HCEC 1CT (cell line): ENCODE results near the gene FADS2.
"Not testable (repeated sequence)": the region's sequence is repeated elsewhere in the genome, so short reads cannot be mapped to it uniquely, and the experiment has no call there.

Experiments
- DNase-seq: peaks from one replicate; pipeline ENCODE4 v3.0.0-alpha.2; 2017

The FADS2 gene

DNA sequence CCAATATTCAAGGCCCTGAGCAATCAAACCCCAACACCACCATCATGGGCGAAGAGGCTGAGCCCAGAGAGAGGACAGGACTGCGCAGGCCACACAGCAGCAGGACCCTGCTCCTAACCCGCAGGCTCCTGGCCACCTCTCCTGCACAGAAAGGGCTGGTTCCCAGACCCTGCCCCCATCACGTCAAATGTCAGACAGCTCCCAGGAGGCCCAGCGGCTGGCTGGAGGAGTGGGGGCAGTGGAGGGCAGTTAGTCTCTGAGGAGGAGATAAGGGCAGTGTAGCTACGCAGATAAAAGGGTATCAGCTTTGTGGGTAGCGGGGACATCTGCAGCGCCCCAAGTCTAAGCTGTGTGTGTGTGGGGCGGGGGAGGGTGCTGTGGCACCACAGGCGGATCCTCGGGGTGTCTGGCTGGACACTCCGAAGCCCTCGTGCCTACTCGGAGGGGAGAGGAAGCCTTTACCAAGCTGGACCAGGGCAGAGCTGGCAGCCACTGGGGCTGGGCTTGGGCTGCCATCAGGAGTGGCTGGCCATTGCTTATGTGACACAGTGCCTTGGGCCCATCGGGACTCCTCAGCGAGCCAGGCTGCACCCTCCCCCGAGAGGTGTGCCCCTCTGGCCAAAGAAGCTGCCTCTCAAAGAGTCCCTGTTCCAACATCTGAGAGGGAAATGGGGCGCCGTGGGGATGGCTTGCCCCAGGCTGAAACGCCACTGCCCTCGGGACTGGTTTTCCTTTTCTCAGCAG, 41.8 kb downstream of the FADS2 start:
- DNase-seq, result no peak

DNA sequence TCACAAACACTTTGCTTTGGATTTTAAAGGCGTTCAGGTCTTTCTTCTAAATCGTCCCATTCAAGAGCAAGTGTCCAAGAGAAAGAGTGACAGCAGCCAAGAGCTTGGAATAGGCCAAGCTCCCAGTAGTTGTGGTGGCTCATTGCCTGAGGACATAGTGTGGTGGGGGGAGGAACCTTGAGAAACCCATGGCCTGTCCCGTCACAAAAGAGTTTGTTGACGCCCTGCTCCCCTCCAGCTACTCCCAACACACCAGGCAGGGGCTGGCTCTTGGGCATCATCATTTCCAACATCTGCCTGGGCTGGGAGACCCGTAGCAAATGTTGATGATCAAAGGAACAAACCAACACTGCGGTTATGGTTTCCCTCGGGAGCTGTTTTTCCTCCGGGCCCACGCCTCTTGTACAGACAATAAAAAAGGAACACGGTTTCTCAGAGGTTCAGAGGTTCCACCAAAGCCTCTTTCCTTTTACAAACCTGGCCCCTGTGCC, 42.5 kb downstream of the FADS2 start:
- no peak for DNase-seq

DNA sequence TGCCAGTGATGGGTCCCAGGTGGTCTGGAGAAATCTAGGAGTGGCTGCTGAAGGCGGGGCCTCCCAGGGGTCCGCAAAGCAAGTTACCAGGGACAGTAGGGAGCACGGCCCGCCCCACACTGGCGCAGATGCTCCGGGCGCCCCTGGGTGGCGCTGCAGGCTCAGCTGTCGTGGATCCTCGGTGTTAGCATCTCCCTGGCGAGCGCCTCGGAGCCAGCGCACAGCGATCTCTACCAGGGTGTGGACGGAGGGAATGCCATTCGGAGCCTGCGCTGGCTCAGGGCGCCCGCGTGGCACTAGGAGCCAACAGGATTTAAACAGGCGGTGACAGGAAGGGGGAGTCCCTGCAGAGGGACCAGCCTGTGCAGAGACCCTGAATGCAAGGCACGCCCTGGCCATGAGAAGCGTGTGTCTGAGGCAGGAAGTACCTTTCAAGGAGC, 43.1 kb downstream of the FADS2 start:
- peak; percentile 70 for DNase-seq

DNA sequence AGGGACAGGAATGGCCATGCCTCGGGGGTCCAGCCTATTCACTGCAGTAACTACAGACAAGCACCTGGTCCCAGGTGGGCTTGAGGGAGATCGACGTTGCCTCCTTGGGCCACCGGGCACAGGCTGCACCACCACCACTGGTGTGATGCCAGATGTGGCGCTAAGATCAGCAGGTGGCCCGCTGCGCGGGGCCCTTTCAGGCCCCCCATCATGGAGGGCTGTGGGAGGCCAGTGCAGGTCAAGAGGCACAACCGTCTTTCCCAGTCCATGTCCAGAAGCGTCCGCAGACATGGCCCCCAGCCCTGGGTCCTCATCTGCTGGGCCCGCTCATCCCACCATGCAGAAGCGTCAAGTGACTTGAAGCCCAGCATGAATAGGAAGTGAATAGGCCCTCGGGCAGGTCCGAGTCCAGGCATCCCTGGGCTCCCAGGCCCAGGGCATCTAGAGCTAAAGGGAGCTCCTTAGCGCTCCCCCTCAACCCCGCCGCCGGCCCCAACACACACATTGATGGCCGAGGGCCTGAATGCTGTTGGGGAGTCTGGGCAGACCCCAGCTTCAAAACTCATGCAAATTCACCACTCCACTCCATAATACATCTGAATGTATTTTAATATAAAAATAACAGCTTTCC, 45.0 kb downstream of the FADS2 start:
- DNase-seq, result no peak

DNA sequence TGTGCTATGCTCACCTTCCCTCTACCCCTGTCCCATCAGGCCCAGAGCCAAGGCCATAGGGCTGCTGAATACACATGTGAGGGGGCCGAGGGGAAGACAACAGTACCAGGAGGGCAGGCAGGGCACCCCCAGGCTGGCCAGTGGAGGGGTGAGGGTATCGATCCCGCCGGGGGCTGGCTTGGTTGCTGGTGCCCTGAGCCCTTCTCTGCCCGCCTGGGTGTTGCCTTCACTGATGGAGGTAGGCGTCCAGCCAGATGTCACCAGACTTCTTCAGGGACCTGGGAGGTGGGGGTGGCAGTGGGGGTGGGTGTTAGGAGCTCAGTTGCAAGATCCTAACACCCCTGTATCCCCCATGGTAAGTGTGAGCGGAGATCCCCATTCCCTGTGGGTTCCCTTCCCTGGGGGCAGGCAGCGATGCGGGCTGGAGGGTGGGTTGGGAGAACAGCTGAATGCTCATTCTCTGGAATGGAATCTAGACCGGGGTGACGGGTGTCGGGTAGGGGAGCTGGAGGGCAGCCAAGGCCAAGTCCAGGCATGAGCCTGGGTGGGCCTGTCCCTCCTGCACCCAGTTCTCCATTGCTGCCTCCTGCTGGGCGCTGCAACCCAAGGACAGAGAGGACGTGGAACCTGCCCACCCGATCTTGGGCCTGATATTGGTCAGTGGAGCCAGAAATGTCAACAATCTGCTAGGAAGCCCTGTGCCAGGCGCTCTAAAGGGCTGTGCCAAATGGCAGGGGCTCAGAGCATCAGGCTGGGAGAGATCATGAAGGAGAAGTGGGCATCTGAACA, 45.7 kb downstream of the FADS2 start:
- no peak for DNase-seq

DNA sequence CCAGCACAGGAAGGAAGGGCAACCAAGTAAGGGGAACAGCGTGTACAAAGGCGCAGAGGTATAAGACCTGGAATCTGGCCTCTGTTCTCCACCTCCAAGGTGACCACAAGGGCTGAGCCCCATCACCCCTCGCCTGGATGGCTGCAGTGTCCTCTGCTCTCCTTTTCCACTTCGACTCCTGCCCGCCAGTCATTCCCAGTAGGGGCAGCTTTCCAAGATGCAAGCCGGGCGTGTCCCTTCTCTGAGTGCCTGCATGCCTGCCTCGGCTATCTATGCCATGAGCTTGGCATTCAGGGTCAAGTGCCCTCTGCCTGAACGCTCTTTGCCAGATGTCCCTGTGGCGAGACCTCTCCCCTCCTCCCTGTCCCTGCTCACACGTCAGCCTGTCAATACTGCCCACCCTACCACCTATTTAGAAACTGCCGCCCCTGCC, 46.3 kb downstream of the FADS2 start:
- DNase-seq, result no peak

DNA sequence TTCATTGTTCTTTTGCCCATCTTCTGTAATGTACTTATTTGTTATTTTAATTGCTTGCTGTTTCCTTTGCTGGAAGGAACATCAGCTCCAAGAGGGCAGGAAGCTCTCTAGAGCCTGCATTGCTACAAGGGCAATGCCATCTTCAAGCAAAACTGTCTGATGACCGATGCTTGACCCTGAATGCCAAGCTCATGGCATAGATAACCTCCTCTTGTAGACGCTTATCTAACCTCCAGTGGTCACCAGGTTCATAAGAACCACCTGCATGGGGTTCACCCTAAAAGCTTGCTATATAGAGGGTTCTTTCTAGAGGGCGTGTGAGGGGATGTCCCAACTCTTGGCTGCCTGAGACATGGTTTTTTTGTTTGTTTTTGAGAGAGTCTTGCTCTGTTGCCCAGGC, 46.8 kb downstream of the FADS2 start:
- no peak for DNase-seq

DNA sequence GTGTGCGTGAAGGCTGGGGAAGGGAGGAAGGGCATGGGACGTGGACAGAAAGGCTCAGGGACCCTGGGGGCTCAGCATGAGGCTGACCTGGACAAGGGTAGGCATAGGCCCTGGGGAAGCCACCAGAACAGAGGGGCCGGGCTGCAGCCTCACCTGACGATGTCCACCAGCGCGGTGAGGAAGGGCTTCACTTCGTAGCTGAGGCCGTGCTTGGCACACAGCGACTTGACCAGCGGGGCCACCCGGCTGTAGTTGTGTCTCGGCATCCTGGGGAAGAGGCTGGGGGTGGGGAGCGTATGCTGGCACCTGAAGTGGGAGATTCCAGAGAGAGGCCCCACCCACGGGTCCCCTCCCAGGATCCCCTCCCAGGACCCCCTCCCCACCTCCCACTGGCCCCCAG, 47.6 kb downstream of the FADS2 start:
- DNase-seq, result no peak

DNA sequence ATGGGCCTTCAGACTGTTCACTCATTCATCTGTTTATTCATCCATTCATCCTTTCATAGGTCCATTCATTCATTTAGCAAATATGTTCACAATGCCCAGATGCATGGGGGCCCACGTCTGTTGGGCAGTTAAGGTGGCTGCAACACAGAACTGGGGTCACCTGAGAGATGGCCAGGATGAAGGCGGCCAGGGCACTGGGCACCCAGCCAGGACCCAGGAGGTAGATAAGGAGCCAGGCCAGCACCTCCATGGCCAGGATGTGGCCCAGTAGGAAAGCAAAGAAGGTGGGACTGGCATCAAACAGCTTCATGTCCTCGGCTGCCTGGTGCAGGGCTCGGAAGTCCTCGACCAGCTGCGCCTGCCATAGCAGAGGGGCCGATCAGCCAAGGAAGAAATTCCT, 51.1 kb downstream of the FADS2 start:
- DNase-seq, result no peak

DNA sequence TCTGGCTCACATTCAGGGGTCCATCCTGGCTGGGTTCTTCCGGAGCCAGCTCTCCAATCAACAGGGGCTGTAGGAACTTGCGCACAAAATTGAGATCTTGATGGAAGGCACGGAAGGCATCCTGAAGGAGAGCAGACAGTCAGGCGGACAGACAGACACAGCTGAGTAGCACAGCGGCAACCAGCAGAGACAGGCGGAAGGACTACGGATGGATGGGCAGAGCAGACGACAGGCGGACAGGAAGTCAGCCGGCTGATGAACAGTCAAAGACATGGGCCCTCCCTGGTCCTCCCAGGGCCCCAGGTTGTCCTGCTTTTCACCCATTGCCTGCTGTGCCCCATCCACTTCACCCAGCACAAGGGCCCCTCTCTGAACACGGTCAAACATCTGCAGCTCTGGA, 51.9 kb downstream of the FADS2 start:
- DNase-seq, result no peak

DNA sequence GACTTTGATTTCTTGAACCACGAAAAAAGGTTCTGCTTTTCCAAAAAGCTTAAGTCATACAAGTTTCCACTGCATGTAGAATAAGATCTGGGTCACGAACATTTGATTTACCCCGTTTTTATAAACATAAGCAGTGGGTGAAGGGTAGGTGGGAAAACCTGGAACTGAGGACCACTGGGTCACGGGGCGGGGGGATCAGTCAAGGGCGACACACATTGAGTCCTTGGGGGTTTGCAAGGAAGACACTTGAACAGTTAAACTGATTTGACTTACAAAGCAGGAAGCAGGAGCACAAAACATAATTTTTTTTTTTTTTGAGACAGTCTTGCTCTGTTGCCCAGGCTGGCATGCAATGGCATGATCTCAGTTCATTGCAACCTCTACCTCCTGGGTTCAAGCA, 52.4 kb downstream of the FADS2 start:
- no peak for DNase-seq

DNA sequence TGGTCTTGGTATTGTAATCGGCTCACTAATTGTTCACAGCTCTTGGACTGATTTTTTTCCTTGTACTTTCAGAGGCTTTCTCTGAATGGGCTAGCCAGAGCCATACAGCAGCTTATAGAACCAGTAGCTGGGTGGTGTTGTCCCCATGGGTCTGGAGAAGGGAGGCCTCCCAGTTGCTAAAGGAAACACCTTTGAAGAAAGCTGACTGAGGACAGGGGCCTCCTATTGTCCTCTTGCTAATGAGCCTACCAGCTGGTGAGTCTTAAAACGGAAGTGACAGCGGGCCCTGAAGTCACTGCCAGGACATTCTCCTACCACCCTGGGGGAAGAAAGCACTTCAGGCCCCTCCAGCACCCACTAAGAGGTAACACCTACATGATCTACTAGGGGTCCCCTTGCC, 53.3 kb downstream of the FADS2 start:
- no peak for DNase-seq

DNA sequence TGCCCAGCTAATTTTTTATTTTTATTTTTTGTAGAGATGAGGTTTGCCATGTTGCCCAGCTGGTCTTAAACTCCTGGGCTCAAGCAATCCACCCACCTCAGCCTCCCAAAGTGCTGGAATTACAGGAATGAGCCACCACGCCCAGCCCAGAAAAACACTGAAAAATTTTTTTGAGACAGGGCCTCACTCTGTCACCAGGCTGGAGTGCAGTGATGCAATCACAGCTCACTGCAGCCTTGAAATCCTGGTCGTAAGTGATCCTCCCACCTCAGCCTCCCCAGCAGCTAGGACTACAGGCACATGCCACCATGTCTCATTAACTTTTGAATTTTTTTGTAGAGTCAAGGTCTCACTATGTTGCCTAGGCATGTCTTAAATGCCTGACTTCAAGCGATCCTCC, 54.2 kb downstream of the FADS2 start:
- not testable (repeated sequence) for DNase-seq

DNA sequence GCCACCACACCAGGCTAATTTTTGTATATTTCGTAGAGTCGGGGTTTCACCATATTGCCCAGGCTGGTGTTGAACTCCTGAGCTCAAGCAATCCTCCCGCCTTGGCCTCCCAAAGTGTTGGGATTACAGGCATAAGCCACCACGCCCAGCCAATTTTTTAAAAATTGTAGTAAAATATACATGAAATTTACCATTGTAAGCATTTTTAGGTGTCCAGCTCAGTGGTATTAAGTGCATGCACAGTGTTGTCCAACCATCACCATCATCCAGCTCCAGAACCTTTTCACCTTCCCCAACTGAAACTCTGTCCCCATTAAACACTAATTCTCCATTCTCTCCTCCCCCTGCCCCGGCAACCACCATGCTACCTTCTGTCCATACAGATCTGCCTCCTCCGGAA, 54.8 kb downstream of the FADS2 start:
- DNase-seq, result no peak

DNA sequence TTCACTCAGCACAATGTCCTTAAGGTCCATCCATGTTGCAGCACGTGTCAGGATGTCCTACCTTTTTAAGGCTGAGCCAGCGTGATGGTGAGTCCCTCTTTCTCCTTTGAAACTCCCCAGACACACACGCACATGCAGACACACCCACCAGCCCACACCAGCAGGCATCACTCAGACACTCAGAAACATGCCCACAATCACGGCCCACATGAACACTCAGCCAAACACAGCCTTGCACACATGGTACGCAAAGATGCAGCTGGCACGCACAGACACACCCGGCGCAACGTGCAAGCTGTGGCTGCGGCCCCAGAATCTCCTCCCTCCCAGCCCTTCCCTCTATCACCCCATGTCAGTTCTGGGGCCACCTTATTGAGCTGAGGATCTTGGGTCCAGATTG, 55.2 kb downstream of the FADS2 start:
- no peak for DNase-seq

DNA sequence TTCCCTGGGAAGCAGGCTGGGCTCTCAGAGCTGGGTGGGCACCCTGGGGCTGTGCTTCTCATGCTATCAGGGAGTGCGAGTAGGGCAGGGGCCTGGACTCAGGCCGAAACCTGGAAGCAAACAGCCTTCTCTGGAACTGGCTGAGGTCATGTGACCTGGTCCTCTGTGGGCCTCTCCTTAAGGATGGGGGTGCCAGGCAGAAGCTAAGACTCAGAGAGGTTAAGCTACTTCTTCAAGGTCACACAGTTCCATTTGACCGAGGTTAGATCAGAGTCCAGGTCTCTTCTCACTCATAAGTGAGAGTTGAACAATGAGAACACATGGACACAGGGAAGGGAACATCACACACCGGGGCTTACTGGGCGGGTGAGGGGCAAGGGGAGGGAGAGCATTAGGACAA, 55.8 kb downstream of the FADS2 start:
- DNase-seq, result no peak

DNA sequence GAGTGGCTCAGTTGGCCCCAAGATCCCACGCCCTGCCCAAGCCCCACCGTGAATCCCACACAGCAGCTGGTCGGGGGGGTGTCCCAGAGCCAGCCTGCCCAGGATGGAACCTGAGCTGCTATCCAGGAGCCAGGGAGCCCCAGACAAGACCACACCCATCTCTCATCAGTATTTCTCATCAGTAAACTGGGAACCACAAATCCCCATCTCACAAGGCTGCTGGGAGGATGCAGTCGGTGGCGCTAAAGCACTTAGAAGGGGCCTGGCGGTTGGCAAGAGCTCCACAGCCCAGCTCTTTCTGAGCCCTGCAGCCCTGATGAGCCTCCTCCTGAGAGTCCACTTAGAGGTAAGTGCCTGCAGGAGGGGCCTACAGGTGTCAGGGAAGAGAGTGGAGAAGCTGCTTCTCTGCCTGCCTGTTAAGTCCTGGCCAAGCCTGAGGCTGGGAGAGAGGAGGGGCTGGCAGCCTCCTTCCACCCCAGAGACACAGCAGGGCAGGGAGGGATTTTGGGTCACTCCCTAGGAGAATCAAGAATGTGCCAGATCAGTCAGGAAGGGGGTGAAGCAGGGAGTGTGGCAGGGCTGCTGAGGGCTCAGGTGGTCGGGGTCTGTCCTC, 57.2 kb downstream of the FADS2 start:
- DNase-seq, result no peak

DNA sequence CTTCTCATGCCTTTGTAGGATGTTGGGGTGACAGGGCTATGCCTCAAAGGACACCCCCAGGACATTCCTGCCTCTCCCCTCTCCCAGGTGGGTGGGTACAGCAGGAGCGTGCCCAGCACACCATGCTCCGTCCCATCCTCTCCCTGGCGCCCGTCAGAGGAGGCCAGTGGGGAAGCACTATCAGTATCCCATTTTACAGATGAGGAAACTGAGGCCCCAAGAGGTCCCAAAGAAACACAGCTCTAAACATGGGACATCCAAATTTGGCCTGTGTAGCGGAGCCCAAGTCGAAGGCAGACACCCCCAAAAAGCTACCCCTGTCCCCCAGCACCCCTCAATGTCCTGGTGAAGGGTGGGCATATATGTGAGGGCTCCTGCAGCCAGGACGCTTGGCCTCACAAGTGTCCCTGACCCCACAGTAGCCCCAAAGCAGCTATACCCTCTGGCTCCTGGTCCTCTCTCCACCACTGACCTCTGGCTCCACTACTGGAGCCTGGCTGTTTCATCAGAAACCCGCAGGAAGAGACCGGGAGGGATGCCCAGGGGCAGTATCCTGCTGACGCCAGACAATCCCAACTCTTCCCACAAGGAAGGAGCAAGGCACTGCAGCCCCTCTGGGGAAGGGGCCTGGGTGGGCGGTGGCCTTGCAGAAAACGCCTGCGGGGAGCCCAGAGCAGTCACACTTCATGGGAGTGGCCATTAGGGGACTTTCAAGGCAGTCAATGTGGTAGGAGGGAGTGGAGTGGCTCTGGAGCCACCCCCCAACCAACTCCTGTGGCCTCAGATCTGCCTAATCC, 57.9 kb downstream of the FADS2 start:
- DNase-seq, result no peak

DNA sequence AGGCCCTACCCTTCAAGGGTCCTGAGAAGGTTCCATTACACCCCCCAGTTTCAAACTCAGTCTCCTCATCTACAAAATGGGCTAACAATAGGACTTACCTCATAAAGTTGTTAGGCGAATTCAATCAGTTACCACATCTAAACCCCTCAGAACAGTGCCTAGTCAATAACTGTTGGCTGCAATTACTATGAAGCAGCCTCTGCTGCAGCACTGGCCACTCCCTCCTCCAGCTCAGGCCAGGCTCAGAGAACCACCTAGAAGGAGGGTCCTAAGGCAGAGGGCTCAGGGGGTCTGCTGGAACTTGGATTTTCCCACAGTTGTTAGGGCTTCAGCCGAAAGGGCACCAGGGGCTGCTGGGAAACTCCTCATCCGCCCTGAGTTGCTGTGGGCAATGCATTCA, 58.5 kb downstream of the FADS2 start:
- no peak for DNase-seq

DNA sequence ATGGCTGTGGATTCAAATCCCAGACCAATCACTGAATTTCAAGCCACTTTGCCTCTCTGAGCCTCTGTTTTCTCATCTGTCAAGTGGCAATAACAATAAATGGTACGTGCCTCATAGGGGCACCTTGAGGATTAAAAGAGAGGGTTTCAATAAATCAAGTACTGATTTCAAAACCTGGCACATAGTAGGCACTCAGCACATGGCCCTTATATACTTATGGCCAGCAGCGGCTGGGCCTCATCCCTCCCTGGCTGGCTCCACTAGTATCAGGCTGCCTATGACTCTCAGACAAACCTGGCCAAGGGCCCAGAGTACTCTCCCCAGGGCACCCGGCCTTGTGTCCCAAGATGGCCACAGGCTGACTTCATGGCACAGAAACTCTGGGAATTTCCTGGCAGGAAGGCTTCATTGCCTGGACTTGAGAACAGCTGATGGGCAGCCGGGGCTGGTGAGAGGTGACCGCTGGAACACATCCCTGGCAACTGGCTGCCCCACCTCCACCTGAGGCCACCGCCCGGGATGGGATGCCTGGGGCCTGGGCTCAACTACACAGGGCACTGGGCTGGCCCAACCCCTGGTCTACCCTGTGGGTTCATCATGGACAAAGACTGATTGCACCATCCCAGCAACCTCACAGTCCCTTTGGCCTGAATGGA, 59.9 kb downstream of the FADS2 start:
- DNase-seq, result peak; percentile 91

DNA sequence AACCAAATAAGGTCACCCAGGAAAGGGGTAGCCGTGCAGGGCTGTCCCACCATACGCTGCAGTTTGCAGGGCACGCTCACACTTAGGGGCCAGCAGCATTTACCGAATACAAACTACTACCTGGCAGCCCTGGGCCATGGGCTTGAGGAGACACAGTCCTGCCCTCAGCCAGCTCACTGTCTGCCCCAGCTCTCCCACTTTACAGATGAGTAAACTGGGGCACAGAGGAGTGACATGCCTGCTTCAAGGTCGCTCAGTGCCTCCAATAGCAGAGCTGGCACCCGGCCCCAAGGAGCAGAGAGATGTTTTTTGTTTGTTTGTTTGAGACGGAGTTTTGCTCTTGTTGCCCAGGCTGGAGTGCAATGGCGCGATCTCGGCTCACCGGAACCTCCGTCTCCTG, 60.5 kb downstream of the FADS2 start:
- DNase-seq, result no peak

DNA sequence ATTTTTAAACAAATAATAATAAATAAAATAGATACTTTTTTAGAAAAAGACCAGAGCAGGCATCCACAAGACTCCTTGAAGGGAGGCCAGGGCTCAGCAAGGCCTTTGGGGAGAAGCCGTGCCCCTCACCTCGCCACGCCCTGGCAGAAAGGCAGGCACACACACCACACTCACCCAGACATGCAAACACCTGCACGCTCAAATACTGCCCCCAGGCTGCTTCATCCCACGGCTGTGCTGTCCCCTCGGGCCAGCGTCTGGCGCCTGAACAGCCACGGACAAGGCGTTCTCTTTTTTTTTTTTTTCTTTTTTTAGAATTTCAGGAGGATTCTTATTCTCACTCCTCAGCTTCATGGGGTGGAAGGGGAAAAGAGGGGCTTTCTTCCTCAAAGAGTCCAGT, 61.7 kb downstream of the FADS2 start:
- DNase-seq, result no peak
